Hypothalamus (tissue), 51 donors: ENCODE results near the gene ELAVL3.
A peak's percentile ranks its signal among the peaks of the same experiment; 100 is the strongest.
"Not testable (repeated sequence)": the region's sequence is repeated elsewhere in the genome, so short reads cannot be mapped to it uniquely, and the experiment has no call there.

Experiments
- DNase-seq, 51 donors: peaks; one replicate each; lab custom pipeline; 2025; lab: John Stamatoyannopoulos, UW

Gene ELAVL3

GRCh38 chr19:11489378-11489777, 8.5 kb upstream of the ELAVL3 start:
- no peak for DNase-seq

GRCh38 chr19:11486661-11487503, 6.0 kb upstream of the ELAVL3 start:
- no peak for DNase-seq

GRCh38 chr19:11485245-11485837, 4.5 kb upstream of the ELAVL3 start:
- no peak for DNase-seq

- no peak for DNase-seq
Observed at GRCh38 chr19:11483366-11484111, 2.7 kb upstream of the ELAVL3 start.

- peak; percentile 60 to 99 (median 85) for DNase-seq
Observed at GRCh38 chr19:11482384-11483050, 1.7 kb upstream of the ELAVL3 start.

- DNase-seq: peak; percentile 71 to 99 (median 93)
Observed at GRCh38 chr19:11481534-11482383, 913 bp upstream of the ELAVL3 start.

GRCh38 chr19:11479898-11480714, 740 bp downstream of the ELAVL3 start:
- peak in 28 of 51 donors; percentile 11 to 68 (median 34) for DNase-seq

GRCh38 chr19:11479090-11479897, 1.6 kb downstream of the ELAVL3 start:
- peak in 44 of 51 donors; percentile 8 to 88 (median 63) for DNase-seq

GRCh38 chr19:11478167-11479089, 2.4 kb downstream of the ELAVL3 start:
- DNase-seq: peak in 20 of 51 donors; percentile 1 to 53 (median 34)

GRCh38 chr19:11475861-11476260, 5.0 kb downstream of the ELAVL3 start:
- DNase-seq: no peak

GRCh38 chr19:11475343-11475742, 5.5 kb downstream of the ELAVL3 start:
- not testable (repeated sequence) for DNase-seq

- DNase-seq: no peak
Observed at GRCh38 chr19:11473725-11474124, 7.1 kb downstream of the ELAVL3 start.

GRCh38 chr19:11468266-11468845, 12.5 kb downstream of the ELAVL3 start:
- not testable (repeated sequence) for DNase-seq

GRCh38 chr19:11465600-11465999, 15.2 kb downstream of the ELAVL3 start:
- no peak for DNase-seq

GRCh38 chr19:11464333-11465265, 16.2 kb downstream of the ELAVL3 start:
- no peak for DNase-seq
